GM23338 (cell line): ENCODE results near the gene SHISA6. TPM values are rescaled to one million over a fixed set of nuclear protein-coding genes. Genes with fewer than 3 reads are reported as not detected.

ENCODE experiments used
- ATAC-seq: fragments of 200-7000 bp; cut with Tn5 transposase; 3 replicates; pipeline ENCODE4 v1.9.1; 2020
- DNase-seq: peaks from one replicate; pipeline ENCODE4 v3.0.0-alpha.2; 2015; ENCODE audit warnings: low spot score
- H2AFZ ChIP-seq: fragments of 200-600 bp; sonication (generic); 2 replicates; pipeline ENCODE4 v1.8.0; 2016; ENCODE audit warnings: antibody characterized with exemption, mild to moderate bottlenecking, moderate library complexity
- H3F3A ChIP-seq: fragments of 200-600 bp; sonication (generic); replicated peaks from 2 replicates; pipeline ENCODE4 v1.8.0; 2017; ENCODE audit warnings: antibody characterized with exemption, mixed run types, low read depth
- H3K27ac ChIP-seq: fragments of 200-600 bp; sonication (generic); 2 replicates; pipeline ENCODE4 v1.6.1; 2016; ENCODE audit warnings: low read depth
- H3K27me3 ChIP-seq: fragments of 200-600 bp; sonication (generic); 2 replicates; pipeline ENCODE4 v1.8.0; 2016; ENCODE audit warnings: mild to moderate bottlenecking, mixed run types, moderate library complexity; ENCODE audit not compliant: insufficient read depth
- H3K36me3 ChIP-seq: fragments of 200-600 bp; sonication (generic); 2 replicates; pipeline ENCODE4 v1.8.0; 2016; ENCODE audit warnings: mild to moderate bottlenecking; ENCODE audit not compliant: insufficient read depth
- H3K4me1 ChIP-seq: fragments of 200-600 bp; sonication (generic); 2 replicates; pipeline ENCODE4 v1.8.0; 2016; ENCODE audit warnings: mild to moderate bottlenecking, moderate library complexity; ENCODE audit not compliant: insufficient read depth
- H3K4me2 ChIP-seq: fragments of 200-600 bp; sonication (generic); 2 replicates; pipeline ENCODE4 v1.7.1; 2017; ENCODE audit warnings: mixed run types
- H3K4me3 ChIP-seq: fragments of 200-600 bp; sonication (generic); 2 replicates; pipeline ENCODE4 v1.6.1; 2016; ENCODE audit warnings: mixed run types
- H3K79me2 ChIP-seq: fragments of 200-600 bp; sonication (generic); replicated peaks from 2 replicates; pipeline ENCODE4 v1.8.0; 2017; ENCODE audit warnings: mild to moderate bottlenecking; ENCODE audit not compliant: insufficient read depth
- H3K9me2 ChIP-seq: fragments of 200-600 bp; sonication (generic); 2 replicates; pipeline ENCODE4 v1.8.0; 2017; ENCODE audit not compliant: insufficient read depth
- H4K20me1 ChIP-seq: fragments of 200-600 bp; sonication (generic); replicated peaks from 2 replicates; pipeline ENCODE4 v1.8.0; 2017; ENCODE audit warnings: mild to moderate bottlenecking; ENCODE audit not compliant: insufficient read depth
- H3K27ac Mint-ChIP-seq: 2 replicates; pipeline ENCODE4 v1.8.0; 2020; ENCODE audit warnings: inconsistent platforms, mild to moderate bottlenecking, moderate library complexity, mixed read lengths
- H3K27me3 Mint-ChIP-seq: 3 replicates; pipeline ENCODE4 v1.8.0; 2022; ENCODE audit warnings: low read depth, mild to moderate bottlenecking, moderate library complexity, mixed read lengths, inconsistent platforms; ENCODE audit not compliant: insufficient read depth, poor library complexity
- H3K36me3 Mint-ChIP-seq: 3 replicates; pipeline ENCODE4 v1.8.0; 2021; ENCODE audit warnings: low read depth, mild to moderate bottlenecking, inconsistent platforms, moderate library complexity, mixed read lengths
- H3K4me1 Mint-ChIP-seq: 3 replicates; pipeline ENCODE4 v1.8.0; 2020; ENCODE audit warnings: mild to moderate bottlenecking, inconsistent platforms, mixed read lengths
- H3K4me3 Mint-ChIP-seq: 3 replicates; pipeline ENCODE4 v1.8.0; 2021; ENCODE audit warnings: moderate library complexity, mild to moderate bottlenecking, inconsistent platforms, mixed read lengths
- H3K9me3 Mint-ChIP-seq: 3 replicates; pipeline ENCODE4 v1.8.0; 2020; ENCODE audit warnings: moderate library complexity, mild to moderate bottlenecking, inconsistent platforms, mixed read lengths
- CREB1 ChIP-seq: fragments of 250-450 bp; sonication (Bioruptor Pico); IDR thresholded peaks from 2 replicates; pipeline ENCODE4 v1.5.0; 2020; ENCODE audit warnings: low read depth, mild to moderate bottlenecking, moderate library complexity
- CTCF ChIP-seq, 2 experiments: fragments of 200-600 bp in 1 of 2; sonication (generic) in 1 of 2; conservative IDR thresholded peaks; 2 replicates each; pipeline versions ENCODE4 v1.5.1 to v1.6.1; 2016 to 2017; ENCODE audit warnings: antibody characterized with exemption in 2 of 2, low read depth in 2 of 2, mild to moderate bottlenecking in 2 of 2, moderate library complexity in 1 of 2
- EZH2 ChIP-seq: fragments of 200-600 bp; sonication (generic); IDR thresholded peaks from one replicate; pipeline ENCODE4 v1.8.0; 2017; ENCODE audit warnings: antibody characterized with exemption, mild to moderate bottlenecking, low read depth; ENCODE audit not compliant: unreplicated experiment
- EZH2phosphoT487 ChIP-seq: fragments of 200-600 bp; sonication (generic); IDR thresholded peaks from one replicate; pipeline ENCODE4 v1.8.1; 2018; ENCODE audit warnings: antibody characterized with exemption; ENCODE audit not compliant: unreplicated experiment
- JUNB ChIP-seq: IDR thresholded peaks from one replicate; pipeline ENCODE4 v1.6.1; 2016; ENCODE audit warnings: antibody characterized with exemption; ENCODE audit not compliant: unreplicated experiment
- NANOG ChIP-seq: IDR thresholded peaks from 2 replicates; pipeline ENCODE4 v1.6.1; 2016; ENCODE audit warnings: antibody characterized with exemption, borderline replicate concordance
- POLR2AphosphoS5 ChIP-seq: IDR thresholded peaks from 2 replicates; pipeline ENCODE4 v1.6.1; 2016; ENCODE audit warnings: antibody characterized with exemption, low read depth
- REST ChIP-seq: IDR thresholded peaks from one replicate; pipeline ENCODE4 v1.6.1; 2018; ENCODE audit warnings: antibody characterized with exemption; ENCODE audit not compliant: unreplicated experiment
- STAT1 ChIP-seq: IDR thresholded peaks from one replicate; pipeline ENCODE4 v1.6.1; 2016; ENCODE audit warnings: antibody characterized with exemption; ENCODE audit not compliant: unreplicated experiment
- ZNF114 ChIP-seq: fragments of 250-450 bp; sonication (Bioruptor Pico); IDR thresholded peaks from 2 replicates; pipeline ENCODE4 v1.5.0; 2020; ENCODE audit warnings: mild to moderate bottlenecking, moderate library complexity
- ZNF331 ChIP-seq: fragments of 250-450 bp; sonication (Bioruptor Pico); IDR thresholded peaks from 2 replicates; pipeline ENCODE4 v1.5.0; 2020; ENCODE audit warnings: low read depth, mild to moderate bottlenecking, moderate library complexity
- ZNF462 ChIP-seq: fragments of 250-450 bp; sonication (Bioruptor Pico); IDR thresholded peaks from 2 replicates; pipeline ENCODE4 v1.5.0; 2020; ENCODE audit warnings: mild to moderate bottlenecking, moderate library complexity
- polyA plus RNA-seq: library from polyadenylated mRNA; unstranded; fragments of >200 nt; fragmentation: Nextera tagmentation; extraction: Ambion mirVana; gene quantifications from 2 replicates; pipeline ENCODE4 v1.2.1, GENCODE V29; 2016
- total RNA-seq: library from RNA; depleted of rRNA; stranded (reverse); fragments of >200 nt; shearing (Covaris generic); gene quantifications from 2 replicates; pipeline ENCODE4 v1.2.3, GENCODE V29; 2014
- TF ChIP-seq, protein P1 (sequence below): IDR thresholded peaks from 2 replicates; pipeline ENCODE4 v1.6.1; 2016; ENCODE audit warnings: antibody characterized with exemption

Gene SHISA6
- total and polyA plus RNA-seq, 2 experiments from 2014 or later = 0.52 TPM; not detected in 1

DNA sequence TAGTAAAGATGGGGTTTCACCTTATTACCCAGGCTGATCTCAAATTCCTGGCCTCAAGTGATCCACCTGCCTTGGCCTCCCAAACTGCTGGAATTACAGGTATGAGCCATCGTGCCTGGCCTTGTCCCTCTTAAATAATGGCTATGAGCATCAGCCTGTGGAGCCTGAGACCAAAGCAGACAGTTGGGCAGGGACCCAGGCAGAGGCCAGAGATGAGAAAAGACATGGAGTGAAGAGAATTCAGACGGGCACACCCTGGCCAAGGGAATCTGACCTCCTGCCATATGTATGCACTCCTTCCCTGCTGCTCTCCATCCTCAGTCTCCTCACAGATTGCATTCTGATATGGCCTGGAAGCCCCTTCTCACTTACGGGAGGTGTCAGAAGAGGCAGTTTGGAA lies 258.9 kb downstream of the SHISA6 start:
- Histone ChIP-seq H3K4me2 (no peak overlapping the region), H3K79me2 (no peaks in the 10 kb centered on the region), H3K4me3 (no peak overlapping the region), H3K9me2 (no peaks in the 10 kb centered on the region), H4K20me1 (no peaks in the 10 kb centered on the region), H3K36me3 (no peaks in the 10 kb centered on the region; the same call in 1 of the 2 replicates), H3K27ac (no peak overlapping the region), H2AFZ (no peak overlapping the region), H3F3A (no peaks in the 10 kb centered on the region), H3K4me1 (no peaks in the 10 kb centered on the region), H3K27me3 (no peaks in the 10 kb centered on the region)
- no peak overlapping the region for H3K4me3 Mint-ChIP-seq
- peaks cover 64% of the 10 kb centered on the region for H3K36me3 Mint-ChIP-seq
- DNase-seq = no peak
- no peak overlapping the region for H3K27ac Mint-ChIP-seq
- H3K27me3 Mint-ChIP-seq = peaks cover 4% of the 10 kb centered on the region
- ATAC-seq = no peak
- TF ChIP-seq EZH2phosphoT487 = no peak
- no peak for TF ChIP-seq EZH2
- TF ChIP-seq STAT1 = no peak
- no peak for TF ChIP-seq ZNF462
- no peak for TF ChIP-seq CREB1
- TF ChIP-seq ZNF331 = no peak
- TF ChIP-seq REST = no peak
- no peak for TF ChIP-seq POLR2AphosphoS5
- TF ChIP-seq NANOG = no peak
- TF ChIP-seq CTCF (conservative IDR thresholded peaks at IDR 0.05; ENCODE audit: low read depth in 2 of 2) = no peak
- no peak for TF ChIP-seq JUNB
- TF ChIP-seq, protein P1, sequence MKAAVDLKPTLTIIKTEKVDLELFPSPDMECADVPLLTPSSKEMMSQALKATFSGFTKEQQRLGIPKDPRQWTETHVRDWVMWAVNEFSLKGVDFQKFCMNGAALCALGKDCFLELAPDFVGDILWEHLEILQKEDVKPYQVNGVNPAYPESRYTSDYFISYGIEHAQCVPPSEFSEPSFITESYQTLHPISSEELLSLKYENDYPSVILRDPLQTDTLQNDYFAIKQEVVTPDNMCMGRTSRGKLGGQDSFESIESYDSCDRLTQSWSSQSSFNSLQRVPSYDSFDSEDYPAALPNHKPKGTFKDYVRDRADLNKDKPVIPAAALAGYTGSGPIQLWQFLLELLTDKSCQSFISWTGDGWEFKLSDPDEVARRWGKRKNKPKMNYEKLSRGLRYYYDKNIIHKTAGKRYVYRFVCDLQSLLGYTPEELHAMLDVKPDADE = no peak
- TF ChIP-seq ZNF114 (CRISPR knock-in tag) = no peak
- H3K4me1 Mint-ChIP-seq = no peaks in the 10 kb centered on the region
- H3K9me3 Mint-ChIP-seq = peaks cover 98% of the 10 kb centered on the region
